H1 (cell line): Measurements from ENCODE around the gene PDE5A. TPM values are rescaled to one million over a fixed set of nuclear protein-coding genes. Genes with fewer than 3 reads are reported as not detected.
"Not testable (repeated sequence)": the region's sequence is repeated elsewhere in the genome, so short reads cannot be mapped to it uniquely, and the experiment has no call there.

Experiments
- CTCF ChIA-PET: fragments of 300-600 bp; sonication (Branson Sonifier 250); formaldehyde crosslinking; loops from one replicate; lab custom pipeline; 2021; ENCODE audit not compliant: partially characterized antibody; lab: Charles Lee
- POLR2A ChIA-PET: fragments of 300-600 bp; sonication (Branson Sonifier 250); formaldehyde crosslinking; loops from one replicate; lab custom pipeline; 2021; ENCODE audit warnings: inconsistent platforms; ENCODE audit not compliant: partially characterized antibody; lab: Charles Lee
- DNase-seq, 2 experiments: peaks; one replicate each; pipeline versions ENCODE4 v3.0.0 to v3.0.0-alpha.2; 2010 to 2022; ENCODE audit warnings: low spot score in 2 of 2, low read depth in 1 of 2, mixed read lengths in 1 of 2
- FAIRE-seq: peaks from 2 replicates; lab custom pipeline; 2011; peaks lifted over from hg19 to GRCh38; lab: Jason Lieb, UNC
- H2AFZ ChIP-seq: 2 replicates; pipeline ENCODE4 v1.8.1; 2012; ENCODE audit warnings: low read length, inconsistent platforms
- H2AK5ac ChIP-seq: 2 replicates; pipeline ENCODE4 v1.6.1; 2013; ENCODE audit warnings: low read depth, low read length
- H2BK120ac ChIP-seq: replicated peaks from 2 replicates; pipeline ENCODE3; 2013; ENCODE audit warnings: low read depth, low read length, inconsistent platforms
- H2BK12ac ChIP-seq: 2 replicates; pipeline ENCODE4 v1.6.1; 2013; ENCODE audit warnings: low read depth, low read length
- H2BK15ac ChIP-seq: 2 replicates; pipeline ENCODE4 v1.6.1; 2013; ENCODE audit warnings: low read length
- H2BK20ac ChIP-seq: 2 replicates; pipeline ENCODE4 v1.6.1; 2013; ENCODE audit warnings: low read length
- H2BK5ac ChIP-seq: 2 replicates; pipeline ENCODE4 v1.6.1; 2013; ENCODE audit warnings: low read depth, low read length
- H3K14ac ChIP-seq: 2 replicates; pipeline ENCODE4 v1.6.1; 2013; ENCODE audit warnings: inconsistent platforms; ENCODE audit not compliant: insufficient read length
- H3K18ac ChIP-seq: 2 replicates; pipeline ENCODE4 v1.6.1; 2013; ENCODE audit warnings: low read length; ENCODE audit errors: extremely low read depth
- H3K23ac ChIP-seq: 2 replicates; pipeline ENCODE4 v1.6.1; 2013; ENCODE audit warnings: inconsistent platforms; ENCODE audit not compliant: insufficient read length
- H3K23me2 ChIP-seq: 2 replicates; pipeline ENCODE4 v1.6.1; 2013; ENCODE audit warnings: low read depth, low read length
- H3K27ac ChIP-seq: 2 replicates; pipeline ENCODE4 v1.6.1; 2011; ENCODE audit warnings: low read depth, low read length, inconsistent platforms
- H3K27me3 ChIP-seq, 4 experiments: replicated peaks in 1 of 4; 1 replicate in 1 of 4; 2 replicates in 3 of 4; pipeline versions ENCODE4 v1.6.1 to v1.8.1; 2011 to 2013; ENCODE audit warnings: low read length in 3 of 4, mild to moderate bottlenecking in 3 of 4, inconsistent platforms in 2 of 4, mixed read lengths in 2 of 4, moderate library complexity in 1 of 4; ENCODE audit not compliant: control insufficient read depth in 3 of 4, insufficient read depth in 3 of 4; ENCODE audit errors: extremely low read depth in 1 of 4
- H3K36me3 ChIP-seq, 4 experiments: 2 replicates each; pipeline versions ENCODE4 v1.6.1 to v1.8.1; 2011 to 2013; ENCODE audit warnings: mild to moderate bottlenecking in 4 of 4, low read length in 3 of 4, moderate library complexity in 2 of 4, control low read depth in 1 of 4, inconsistent platforms in 1 of 4; ENCODE audit not compliant: insufficient read depth in 4 of 4, control insufficient read depth in 2 of 4
- H3K4ac ChIP-seq: replicated peaks from 2 replicates; pipeline ENCODE3; 2013; ENCODE audit warnings: low read length, low read depth, mixed read lengths, inconsistent platforms; ENCODE audit not compliant: insufficient read length
- H3K4me1 ChIP-seq, 4 experiments: replicated peaks in 1 of 4; 1 replicate in 1 of 4; 2 replicates in 3 of 4; pipeline versions ENCODE4 v1.6.1 to v1.8.1; 2011 to 2013; ENCODE audit warnings: low read length in 3 of 4, inconsistent platforms in 2 of 4, mixed read lengths in 1 of 4; ENCODE audit not compliant: insufficient read depth in 4 of 4, control insufficient read depth in 3 of 4
- H3K4me2 ChIP-seq, 2 experiments: 2 replicates each; pipeline versions ENCODE4 v1.6.1 to v1.8.1; 2011 to 2013; ENCODE audit warnings: low read depth in 2 of 2, low read length in 2 of 2, control low read depth in 1 of 2, inconsistent platforms in 1 of 2, mild to moderate bottlenecking in 1 of 2; ENCODE audit not compliant: insufficient read depth in 1 of 2
- H3K4me3 ChIP-seq, 4 experiments: fragments of 200-600, 300-600 bp in 1 of 4; sonication (generic), shearing (Covaris generic), sonication (Bioruptor Twin) in 1 of 4; 2 replicates each; pipeline versions ENCODE4 v1.5.1 to v1.8.1; 2011 to 2016; ENCODE audit warnings: low read length in 4 of 4, low read depth in 3 of 4, control low read depth in 2 of 4, inconsistent platforms in 2 of 4, mild to moderate bottlenecking in 2 of 4, mixed read lengths in 1 of 4, moderate library complexity in 1 of 4; ENCODE audit not compliant: insufficient read depth in 2 of 4; ENCODE audit errors: extremely low read depth in 1 of 4
- H3K56ac ChIP-seq: replicated peaks from 2 replicates; pipeline ENCODE3; 2013; ENCODE audit warnings: low read depth, mild to moderate bottlenecking, mixed read lengths, low read length, inconsistent platforms; ENCODE audit not compliant: insufficient read length
- H3K79me1 ChIP-seq: 2 replicates; pipeline ENCODE4 v1.6.1; 2013; ENCODE audit warnings: low read depth, low read length, control low read depth
- H3K79me2 ChIP-seq, 2 experiments: 2 replicates each; pipeline versions ENCODE4 v1.6.1 to v1.8.1; 2012 to 2013; ENCODE audit warnings: low read length in 2 of 2, mild to moderate bottlenecking in 2 of 2, inconsistent platforms in 1 of 2; ENCODE audit not compliant: insufficient read depth in 2 of 2, control insufficient read depth in 1 of 2
- H3K9ac ChIP-seq, 4 experiments: replicated peaks in 1 of 4; 1 replicate in 1 of 4; 2 replicates in 3 of 4; pipeline versions ENCODE4 v1.6.1 to v1.8.1; 2011 to 2013; ENCODE audit warnings: low read depth in 3 of 4, low read length in 3 of 4, control low read depth in 2 of 4, mild to moderate bottlenecking in 2 of 4, moderate library complexity in 2 of 4, inconsistent platforms in 1 of 4; ENCODE audit errors: extremely low read depth in 1 of 4
- H3K9me3 ChIP-seq, 2 experiments: 2 replicates each; pipeline versions ENCODE4 v1.6.1 to v1.8.1; 2012 to 2013; ENCODE audit warnings: mild to moderate bottlenecking in 2 of 2, moderate library complexity in 2 of 2, control low read depth in 1 of 2, inconsistent platforms in 1 of 2, low read depth in 1 of 2, low read length in 1 of 2, mixed read lengths in 1 of 2; ENCODE audit not compliant: insufficient read depth in 2 of 2
- H4K20me1 ChIP-seq, 2 experiments: replicated peaks in 1 of 2; 2 replicates each; pipeline versions ENCODE3 to v1.8.1; 2011 to 2013; ENCODE audit warnings: inconsistent platforms in 2 of 2, low read length in 2 of 2, mild to moderate bottlenecking in 1 of 2; ENCODE audit not compliant: insufficient read depth in 2 of 2, control insufficient read depth in 1 of 2
- H4K5ac ChIP-seq: 2 replicates; pipeline ENCODE4 v1.6.1; 2013; ENCODE audit warnings: low read length, low read depth, mixed read lengths, inconsistent platforms; ENCODE audit not compliant: insufficient read length
- H4K8ac ChIP-seq: 2 replicates; pipeline ENCODE4 v1.8.0; 2013; ENCODE audit warnings: mild to moderate bottlenecking, moderate library complexity, low read length, inconsistent platforms; ENCODE audit not compliant: insufficient read depth; ENCODE audit errors: extremely low read depth
- H4K91ac ChIP-seq: replicated peaks from 2 replicates; pipeline ENCODE3; 2013; ENCODE audit warnings: low read length, mixed read lengths, inconsistent platforms; ENCODE audit not compliant: insufficient read length
- WGBS, 2 experiments: shearing (Covaris generic) in 1 of 2; methylation state at CpG; one replicate each; pipeline versions ENCODE4 v1.1.6 to v1.1.7; 2013 to 2015; ENCODE audit warnings: low lambda C conversion rate in 2 of 2, mixed read lengths in 2 of 2, inconsistent platforms in 1 of 2, low coverage in 1 of 2, missing lambda C conversion rate in 1 of 2; ENCODE audit not compliant: insufficient replicate concordance in 2 of 2, insufficient coverage in 1 of 2, insufficient read length in 1 of 2; ENCODE audit errors: extremely low coverage in 1 of 2, missing lambda C conversion rate in 1 of 2; 5-methylcytosine and 5-hydroxymethylcytosine counted together
- polyA plus RNA-seq, 7 experiments: library from polyadenylated mRNA; depleted of rRNA in 3 of 7; stranded (reverse) in 5 of 7; unstranded in 2 of 7; fragments of >200 nt in 5 of 7; fragments of 200-250 nt in 2 of 7; gene quantifications; 1 replicate in 5 of 7; 2 replicates in 1 of 7; 4 replicates in 1 of 7; pipeline versions ENCODE4 v1.2.1 to v1.2.3, GENCODE V29; 2011 to 2013; ENCODE audit warnings: missing spikeins in 2 of 7, mixed read lengths in 2 of 7
- total RNA-seq: library from RNA; stranded (reverse); fragmentation: NEBNext Ultra II Directional; extraction: Animal tissue kit (Norgen Biotek cat#: 25700); gene quantifications from 2 replicates; pipeline ENCODE4 v1.2.1, GENCODE V29; 2021

Gene PDE5A
- total and polyA plus RNA-seq, 2 of the 8 experiments (the other 6 are each of a cell fraction or from before 2014, with no cell fraction given), result 5.6 to 32.4 TPM

DNA sequence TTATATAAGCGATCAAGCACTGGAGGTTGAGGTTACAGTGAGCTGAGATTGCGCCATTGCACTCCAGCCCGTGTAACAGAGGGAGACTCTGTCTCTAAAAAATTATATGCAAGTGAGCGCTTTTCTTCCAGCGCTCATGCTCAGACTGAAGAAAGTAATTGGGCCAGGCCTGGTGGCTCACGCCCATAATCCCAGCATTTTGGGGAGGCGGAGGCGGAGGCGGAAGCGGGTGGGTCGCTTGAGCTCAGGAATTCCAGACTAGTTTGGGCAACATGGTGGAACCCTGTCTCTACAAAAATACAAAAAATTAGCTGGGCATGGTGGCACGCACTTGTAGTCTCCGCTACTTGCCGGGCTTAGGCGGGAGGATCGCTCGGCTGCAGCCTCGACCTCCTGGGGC is 172.9 kb downstream of the PDE5A start:
- H2BK20ac ChIP-seq, H3K9ac ChIP-seq, FAIRE-seq, H2BK120ac ChIP-seq, H4K5ac ChIP-seq, H3K36me3 ChIP-seq, H3K4me1 ChIP-seq, H2AFZ ChIP-seq, H3K23ac ChIP-seq, H2AK5ac ChIP-seq, H3K14ac ChIP-seq, H4K20me1 ChIP-seq, DNase-seq, H3K9me3 ChIP-seq, H2BK5ac ChIP-seq, H4K8ac ChIP-seq, H2BK12ac ChIP-seq, H3K4ac ChIP-seq, H2BK15ac ChIP-seq, H3K79me1 ChIP-seq, H3K27ac ChIP-seq, H3K56ac ChIP-seq, H3K23me2 ChIP-seq, H3K18ac ChIP-seq, H4K91ac ChIP-seq, H3K27me3 ChIP-seq: not testable (repeated sequence)
- Histone ChIP-seq H3K4me2 (peak overlapping the region; percentile 49 to 53; a peak in 3 of 4 replicates), H3K79me2 (peaks cover 0 to 11% of the 10 kb centered on the region in 2 experiments; a peak in 2 of 4 replicates), H3K4me3 (peak overlapping the region in 3 of 4 experiments; percentile 21 to 51 (median 27); a peak in 4 of 8 replicates)
- 88% methylated on average over 14 of the region's 18 CpGs; no CpG with 5 or more reads in 1 of the 2 experiments for WGBS, 2 experiments
- ChIA-PET CTCF (interaction anchor here (0.9 kb wide), 1 partner anchor 42 kb away, joined by 3 read pairs; no protein-coding TSS in a partner anchor), POLR2A (interaction anchor here (0.6 to 1.1 kb wide), 3 partner anchors 37 to 1685 kb away, joined by 3 to 4 read pairs (median 3); partner anchors contain the start of gene USP53)
